PFSK-1 (cell line): Measurements from ENCODE around the gene CCDC85A.

Experiments
- FOXP2 ChIP-seq: optimal IDR thresholded peaks from 2 replicates; pipeline ENCODE3; 2011; ENCODE audit warnings: borderline replicate concordance, control low read depth, inconsistent platforms; ENCODE audit not compliant: insufficient read depth; ENCODE audit errors: extremely low read length, extremely low read depth
- POLR2AphosphoS5 ChIP-seq: IDR thresholded peaks from 2 replicates; pipeline ENCODE4 v1.6.1; 2012; ENCODE audit warnings: low read depth, mild to moderate bottlenecking, control low read depth, low read length, moderate library complexity
- REST ChIP-seq, 2 experiments: IDR thresholded peaks; 2 replicates each; pipeline versions ENCODE4 v1.6.1 to v1.8.0; 2011 to 2012; ENCODE audit warnings: low read depth in 2 of 2, low read length in 2 of 2, control low read depth in 1 of 2, inconsistent platforms in 1 of 2, mild to moderate bottlenecking in 1 of 2, moderate library complexity in 1 of 2; ENCODE audit not compliant: insufficient read depth in 1 of 2
- SIN3A ChIP-seq: IDR thresholded peaks from 2 replicates; pipeline ENCODE4 v1.6.1; 2012; ENCODE audit warnings: mild to moderate bottlenecking, low read length, moderate library complexity, borderline replicate concordance; ENCODE audit not compliant: insufficient read depth
- TAF1 ChIP-seq: IDR thresholded peaks from 2 replicates; pipeline ENCODE4 v1.6.1; 2012; ENCODE audit warnings: low read length, control low read depth, borderline replicate concordance; ENCODE audit not compliant: insufficient read depth

GRCh38 chr2:56372071-56372656 is 188.4 kb downstream of the CCDC85A start:
- TF ChIP-seq POLR2AphosphoS5 (no peak), REST (IDR thresholded peaks at IDR 0.05; ENCODE audit: insufficient read depth in 1 of 2, low read depth in 2 of 2, low read length in 2 of 2) (no peak), SIN3A (no peak), TAF1 (no peak), FOXP2 (no peak)
